ENCODE data around the gene YWHAH.
"Not testable (repeated sequence)": the region's sequence is repeated elsewhere in the genome, so short reads cannot be mapped to it uniquely, and the experiment has no call there.

The YWHAH gene

DNA sequence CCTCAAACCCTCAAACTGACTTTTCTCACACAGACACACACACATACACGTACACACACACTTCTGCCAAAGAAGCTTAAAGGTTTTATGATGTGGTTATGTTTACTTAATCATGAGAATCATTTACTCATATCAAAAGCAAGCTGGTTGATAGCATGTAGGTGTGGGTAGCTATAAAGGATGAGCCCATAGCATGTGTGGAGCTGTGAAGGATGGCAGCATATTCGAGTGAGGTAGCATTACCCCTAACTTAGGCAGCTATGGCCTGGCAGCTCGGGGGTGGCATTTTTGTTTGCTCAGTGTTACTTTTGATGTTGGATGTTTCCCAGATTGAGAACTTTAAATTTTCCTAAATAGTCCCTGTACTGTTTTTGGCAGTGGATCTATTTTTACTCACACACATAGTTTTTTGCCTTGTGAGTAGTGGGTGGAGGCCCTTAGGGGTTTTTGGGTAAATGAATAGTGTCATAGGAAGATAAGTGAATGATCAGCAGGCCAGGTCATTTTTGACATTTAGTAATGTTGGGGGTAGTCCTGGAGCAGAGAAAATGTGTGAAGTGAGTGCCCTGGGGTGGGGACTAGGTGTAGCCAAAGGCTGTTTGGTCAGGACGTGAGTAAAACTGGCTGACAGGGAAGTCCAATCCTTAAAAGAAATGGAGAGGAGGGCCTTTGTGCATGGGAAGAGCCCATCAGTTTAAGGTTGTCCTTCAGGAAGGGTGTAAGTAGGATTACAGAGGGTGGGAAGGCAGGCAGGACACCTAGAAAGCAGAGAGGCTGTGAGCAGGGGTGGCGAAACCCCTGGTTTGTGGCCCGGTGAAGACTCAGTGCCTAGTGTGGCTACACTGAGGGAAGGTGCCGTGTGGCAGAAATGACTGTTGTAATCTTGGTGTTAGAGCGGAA lies 7.1 kb downstream of the YWHAH start:
- DNase-seq: no peak

- DNase-seq: no peak
Measured at GRCh38 chr22:31952094-31952401, 7.7 kb downstream of the YWHAH start.

GRCh38 chr22:31952472-31952871 lies 8.1 kb downstream of the YWHAH start:
- no peak for DNase-seq

- DNase-seq: no peak
Measured at GRCh38 chr22:31953261-31953660, 8.9 kb downstream of the YWHAH start.

GRCh38 chr22:31954535-31955523 lies 10.5 kb downstream of the YWHAH start:
- no peak for DNase-seq

- no peak for DNase-seq
Measured at GRCh38 chr22:31956360-31956759, 12.0 kb downstream of the YWHAH start.

GRCh38 chr22:31957970-31958594 lies 13.7 kb downstream of the YWHAH start:
- DNase-seq: no peak

GRCh38 chr22:31958625-31959239 lies 14.4 kb downstream of the YWHAH start:
- DNase-seq: peak; percentile 60

GRCh38 chr22:31960767-31961166 lies 16.4 kb downstream of the YWHAH start:
- DNase-seq: no peak

- no peak for DNase-seq
Measured at GRCh38 chr22:31962387-31963125, 18.2 kb downstream of the YWHAH start.

GRCh38 chr22:31968022-31968421 lies 23.7 kb downstream of the YWHAH start:
- no peak for DNase-seq

GRCh38 chr22:31969789-31970489 lies 25.6 kb downstream of the YWHAH start:
- peak; percentile 75 for DNase-seq

DNA sequence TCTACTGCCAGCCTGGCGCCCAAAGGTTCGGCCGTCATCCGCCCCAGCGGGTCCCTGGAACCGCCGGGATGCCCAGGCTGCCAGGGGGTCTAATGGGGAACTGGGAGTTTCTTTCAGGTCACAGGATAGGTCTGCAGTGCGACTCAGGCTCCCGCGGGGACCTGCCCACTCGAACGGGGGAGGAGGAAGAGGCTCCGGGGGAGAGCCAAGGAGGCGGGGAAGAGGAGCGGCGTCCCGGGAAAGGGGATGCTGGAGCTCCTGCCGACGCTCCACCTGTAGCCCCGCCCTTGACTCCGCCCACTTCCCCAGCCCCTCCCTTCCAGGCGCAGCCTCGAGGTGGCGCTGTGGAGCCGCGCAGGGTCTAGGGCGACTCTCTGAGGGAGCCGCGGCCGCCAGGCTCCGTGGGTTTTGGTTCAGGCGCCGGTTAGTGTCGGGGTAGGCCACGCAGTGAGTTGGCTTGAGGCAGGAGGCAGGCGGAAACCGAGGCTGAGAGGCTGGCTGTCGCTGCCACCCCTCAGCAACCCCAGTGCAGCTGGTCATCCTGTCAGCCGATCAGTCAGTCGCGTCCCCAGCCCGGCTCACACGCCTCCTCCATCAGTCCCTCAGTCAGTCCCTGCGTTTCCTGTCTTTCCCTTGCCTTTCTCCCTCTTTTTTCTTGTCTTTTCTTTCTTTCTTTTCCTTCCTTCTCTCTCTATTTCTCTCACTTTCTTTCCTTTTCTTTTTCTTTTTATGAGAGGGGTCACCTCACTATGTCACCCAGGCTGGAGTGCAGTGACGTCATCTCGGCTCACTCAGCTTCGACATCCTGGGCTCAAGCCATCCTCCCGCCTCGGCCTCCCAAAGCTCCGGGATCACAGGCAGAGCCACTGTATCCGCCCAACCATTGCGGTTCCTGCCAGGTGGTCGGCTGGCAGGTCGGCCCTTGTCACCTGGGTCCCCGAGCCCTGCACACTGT lies 26.4 kb downstream of the YWHAH start:
- DNase-seq: peak; percentile 92

- DNase-seq: no peak
Measured at GRCh38 chr22:31972180-31972579, 27.8 kb downstream of the YWHAH start.

DNA sequence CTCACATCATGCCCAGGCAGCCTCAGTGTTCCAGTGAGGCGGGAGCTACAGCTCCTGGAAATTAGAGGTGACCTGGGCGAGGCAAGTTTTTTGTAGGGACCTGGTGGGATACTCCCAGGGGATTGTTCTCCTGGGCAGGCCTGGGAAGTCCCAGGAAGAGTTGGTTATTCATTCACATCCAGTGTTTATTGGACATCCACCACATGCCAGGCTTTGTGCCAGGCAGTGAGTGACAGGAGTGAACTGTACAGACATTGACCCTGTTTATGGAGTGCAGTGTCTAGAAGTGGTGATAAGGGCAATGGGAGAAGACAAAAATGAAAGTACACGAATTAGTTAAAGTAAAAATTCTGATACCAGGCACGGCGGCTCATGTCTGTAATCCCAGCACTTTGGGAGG lies 29.4 kb downstream of the YWHAH start:
- DNase-seq: no peak

DNA sequence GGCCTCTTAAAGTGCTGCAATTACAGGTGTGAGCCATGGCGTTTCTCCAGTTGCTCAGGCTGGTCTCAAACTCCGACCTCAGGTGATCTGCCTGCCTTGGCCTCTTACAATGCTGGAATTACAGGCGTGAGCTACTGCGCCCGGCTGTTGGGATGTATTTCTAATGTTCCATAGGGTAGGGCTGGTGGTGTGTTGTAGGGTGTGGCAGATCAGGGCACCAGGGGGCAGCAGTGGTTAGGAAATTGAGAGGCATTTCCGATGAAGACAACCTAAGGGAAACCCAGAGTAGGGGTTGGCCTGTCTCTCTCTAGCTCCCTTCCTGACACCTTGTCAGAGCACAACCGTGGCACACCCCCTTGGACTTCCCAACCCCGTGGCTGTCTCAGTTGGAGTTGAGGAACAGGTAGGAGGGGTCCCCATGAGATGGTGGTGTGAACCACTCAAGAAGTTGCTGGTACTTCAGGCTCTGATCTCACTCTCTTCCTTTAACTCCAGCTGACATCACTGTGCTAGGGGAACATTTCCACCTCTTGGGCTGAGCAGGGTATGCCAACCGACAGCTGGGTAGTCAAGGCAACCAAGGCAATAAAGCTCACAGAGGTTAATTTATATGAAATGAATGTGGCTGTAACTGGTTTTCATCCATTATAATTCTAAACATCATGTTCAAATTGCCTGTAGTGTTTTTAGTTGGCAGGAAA lies 33.0 kb downstream of the YWHAH start:
- DNase-seq: peak; percentile 78

GRCh38 chr22:31977939-31978338 lies 33.6 kb downstream of the YWHAH start:
- DNase-seq: no peak

- no peak for DNase-seq
Measured at GRCh38 chr22:31980628-31981027, 36.3 kb downstream of the YWHAH start.

GRCh38 chr22:31981976-31982375 lies 37.6 kb downstream of the YWHAH start:
- DNase-seq: not testable (repeated sequence)

Data from CD4-positive, alpha-beta T cell treated with Interleukin-10 for 1 hour (primary cell).